Right forelimb (tissue), 1 donor: Measurements from ENCODE around the gene NME4.
A peak's percentile ranks its signal among the peaks of the same experiment; 100 is the strongest.
"Not testable (repeated sequence)": the region's sequence is repeated elsewhere in the genome, so short reads cannot be mapped to it uniquely, and the experiment has no call there.

Experiments
- DNase-seq: peaks from one replicate; pipeline ENCODE4 v3.0.0-alpha.2; 2018

Gene NME4

GRCh38 chr16:378113-378820 lies 18.7 kb upstream of the NME4 start:
- not testable (repeated sequence) for DNase-seq

- DNase-seq, result no peak
Observed at GRCh38 chr16:378821-379182, 18.2 kb upstream of the NME4 start.

- no peak for DNase-seq
Observed at GRCh38 chr16:379183-379960, 17.6 kb upstream of the NME4 start.

GRCh38 chr16:379961-380761 lies 16.8 kb upstream of the NME4 start:
- no peak for DNase-seq

GRCh38 chr16:380762-381011 lies 16.3 kb upstream of the NME4 start:
- no peak for DNase-seq

GRCh38 chr16:381012-381788 lies 15.8 kb upstream of the NME4 start:
- peak; percentile 66 for DNase-seq

- DNase-seq, result peak; percentile 78
Observed at GRCh38 chr16:381789-382717, 14.9 kb upstream of the NME4 start, which contains the start of gene PGAP6. TSS of gene PGAP6 (minus strand) at chr16:381978. CDS start at chr16:381821, 157 bp downstream.

- no peak for DNase-seq
Observed at GRCh38 chr16:383326-384051, 13.5 kb upstream of the NME4 start.

GRCh38 chr16:386641-387156 lies 10.3 kb upstream of the NME4 start:
- no peak for DNase-seq

GRCh38 chr16:387761-388666 lies 9.0 kb upstream of the NME4 start:
- not testable (repeated sequence) for DNase-seq

GRCh38 chr16:389352-389751 lies 7.6 kb upstream of the NME4 start:
- DNase-seq, result no peak

GRCh38 chr16:391885-392335 lies 5.1 kb upstream of the NME4 start:
- no peak for DNase-seq

GRCh38 chr16:392450-393030 lies 4.5 kb upstream of the NME4 start:
- no peak for DNase-seq

- no peak for DNase-seq
Observed at GRCh38 chr16:396199-396598, 800 bp upstream of the NME4 start.

- DNase-seq, result no peak
Observed at GRCh38 chr16:396605-397004, 394 bp upstream of the NME4 start.

- DNase-seq, result peak; percentile 76
Observed at GRCh38 chr16:397736-398332, 835 bp downstream of the NME4 start.

GRCh38 chr16:398561-399339 lies 1.8 kb downstream of the NME4 start:
- no peak for DNase-seq
